Neural cell (in vitro differentiated cells): ENCODE data around the gene ARMC9. TPM values are rescaled to one million over a fixed set of nuclear protein-coding genes. Genes with fewer than 3 reads are reported as not detected.

Experiments
- H2AFZ ChIP-seq: fragments of 200-600, 300-800 bp; sonication (generic), shearing (Covaris generic); 2 replicates; pipeline ENCODE4 v1.6.0; 2014; ENCODE audit warnings: low read depth, mild to moderate bottlenecking, antibody characterized with exemption, low read length, moderate library complexity
- H3F3A ChIP-seq: fragments of 200-600 bp; shearing (Covaris generic); 2 replicates; pipeline ENCODE4 v1.6.1; 2016; ENCODE audit warnings: mild to moderate bottlenecking, moderate library complexity, mixed read lengths, antibody characterized with exemption, low read length; ENCODE audit not compliant: insufficient read depth, poor library complexity, severe bottlenecking
- H3K27ac ChIP-seq: fragments of 200-600, 300-800 bp; sonication (generic), shearing (Covaris generic); 2 replicates; pipeline ENCODE4 v1.5.1; 2014; ENCODE audit warnings: mild to moderate bottlenecking, low read length, moderate library complexity
- H3K27me3 ChIP-seq: fragments of 300-800, 200-600 bp; sonication (generic), shearing (Covaris generic); 2 replicates; pipeline ENCODE4 v1.6.0; 2014; ENCODE audit warnings: mild to moderate bottlenecking, low read depth, low read length, moderate library complexity; ENCODE audit not compliant: insufficient read depth
- H3K36me3 ChIP-seq: fragments of 300-800, 200-600 bp; sonication (generic), shearing (Covaris generic); 2 replicates; pipeline ENCODE4 v1.5.1; 2014; ENCODE audit warnings: mild to moderate bottlenecking, antibody characterized with exemption, low read length, moderate library complexity; ENCODE audit not compliant: insufficient read depth
- H3K4me2 ChIP-seq: fragments of 300-800, 200-600 bp; sonication (generic), shearing (Covaris generic); 2 replicates; pipeline ENCODE4 v1.6.0; 2014; ENCODE audit warnings: mild to moderate bottlenecking, low read length
- H3K4me3 ChIP-seq: fragments of 300-800, 200-600 bp; sonication (generic), shearing (Covaris generic); 2 replicates; pipeline ENCODE4 v1.5.1; 2014; ENCODE audit warnings: mild to moderate bottlenecking, low read length, moderate library complexity
- H3K79me2 ChIP-seq: fragments of 200-600 bp; shearing (Covaris generic); replicated peaks from 2 replicates; pipeline ENCODE4 v1.6.0; 2014; ENCODE audit warnings: mild to moderate bottlenecking, low read length, moderate library complexity; ENCODE audit not compliant: insufficient read depth
- H3K9ac ChIP-seq: fragments of 300-800, 200-600 bp; sonication (generic), shearing (Covaris generic); 2 replicates; pipeline ENCODE4 v1.6.1; 2016; ENCODE audit warnings: mild to moderate bottlenecking, low read length, mixed read lengths
- H3K9me2 ChIP-seq: fragments of 200-600 bp; shearing (Covaris generic); 2 replicates; pipeline ENCODE4 v1.6.1; 2016; ENCODE audit warnings: mild to moderate bottlenecking, low read length, mixed read lengths; ENCODE audit not compliant: insufficient read depth
- H3K9me3 ChIP-seq: fragments of 200-600, 300-800 bp; sonication (generic), shearing (Covaris generic); 2 replicates; pipeline ENCODE4 v1.6.1; 2016; ENCODE audit warnings: mild to moderate bottlenecking, mixed run types, low read length, moderate library complexity, mixed read lengths
- H4K20me1 ChIP-seq: fragments of 200-600 bp; shearing (Covaris generic); 2 replicates; pipeline ENCODE4 v1.6.1; 2016; ENCODE audit warnings: mild to moderate bottlenecking, mixed run types; ENCODE audit not compliant: insufficient read depth
- EP300 ChIP-seq: fragments of 450-650 bp; conservative IDR thresholded peaks from 2 replicates; pipeline ENCODE4 v1.6.1; 2014; ENCODE audit warnings: antibody characterized with exemption, mild to moderate bottlenecking, moderate library complexity; ENCODE audit not compliant: poor library complexity, severe bottlenecking
- EZH2 ChIP-seq: fragments of 200-600, 300-800 bp; shearing (Covaris generic), sonication (generic); IDR thresholded peaks from 2 replicates; pipeline ENCODE4 v1.6.1; 2014; ENCODE audit warnings: antibody characterized with exemption, low read length, borderline replicate concordance, mild to moderate bottlenecking; ENCODE audit not compliant: insufficient read depth, poor library complexity, severe bottlenecking
- MXI1 ChIP-seq: fragments of 450-650 bp; conservative IDR thresholded peaks from 2 replicates; pipeline ENCODE4 v1.6.1; 2014; ENCODE audit warnings: antibody characterized with exemption, mild to moderate bottlenecking; ENCODE audit not compliant: poor library complexity, severe bottlenecking
- POLR2AphosphoS5 ChIP-seq: IDR thresholded peaks from 2 replicates; pipeline ENCODE4 v1.6.1; 2012
- RAD21 ChIP-seq: fragments of 450-650 bp; conservative IDR thresholded peaks from 2 replicates; pipeline ENCODE4 v1.6.1; 2014; ENCODE audit warnings: antibody characterized with exemption, mild to moderate bottlenecking, moderate library complexity
- SMC3 ChIP-seq: fragments of 450-650 bp; conservative IDR thresholded peaks from 2 replicates; pipeline ENCODE4 v1.6.1; 2014; ENCODE audit warnings: antibody characterized with exemption, mild to moderate bottlenecking, moderate library complexity; ENCODE audit not compliant: poor library complexity
- TAF1 ChIP-seq: IDR thresholded peaks from 2 replicates; pipeline ENCODE4 v1.6.1; 2012; ENCODE audit warnings: low read depth
- polyA plus RNA-seq: library from polyadenylated mRNA; depleted of rRNA; stranded (reverse); fragments of >200 nt; gene quantifications from 2 replicates; pipeline ENCODE4 v1.2.3, GENCODE V29; 2014
- TF ChIP-seq, protein P1 (sequence below): fragments of 450-650 bp; IDR thresholded peaks from 2 replicates; pipeline ENCODE4 v1.5.1; 2014; ENCODE audit warnings: antibody characterized with exemption, mild to moderate bottlenecking, moderate library complexity; ENCODE audit not compliant: poor library complexity, severe bottlenecking
- TF ChIP-seq, protein P2 (sequence below): IDR thresholded peaks from 2 replicates; pipeline ENCODE4 v1.6.1; 2012; ENCODE audit warnings: borderline replicate concordance

ARMC9 gene
- polyA plus RNA-seq, 1 donor from 2014 or later = 13.9 TPM

DNA sequence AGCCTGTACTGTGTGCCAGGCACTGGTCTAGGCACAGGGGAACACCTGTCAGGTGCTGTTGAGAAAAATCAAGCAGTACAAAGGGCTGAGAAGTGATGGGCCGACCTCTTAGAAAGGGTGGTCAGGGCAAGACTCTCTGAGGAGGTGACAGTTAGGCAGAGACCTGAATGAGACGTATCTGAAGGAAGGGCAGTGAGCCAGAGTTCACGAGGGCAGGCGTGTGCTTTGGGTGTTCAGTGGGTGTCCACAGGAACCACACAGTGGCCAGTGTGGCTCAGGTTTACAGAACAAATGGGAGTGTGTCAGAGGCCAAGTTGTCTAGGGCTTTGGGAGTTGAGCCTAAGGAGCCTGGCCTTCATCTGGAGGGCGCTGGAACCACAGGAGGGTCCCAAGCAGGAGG, 6.2 kb downstream of the ARMC9 start:
- no peak overlapping the region for H3K27ac ChIP-seq
- H3K79me2 ChIP-seq = peaks cover 4% of the 10 kb centered on the region
- H3K9ac ChIP-seq = no peak overlapping the region
- H3K9me3 ChIP-seq = no peaks in the 10 kb centered on the region
- no peaks in the 10 kb centered on the region for H4K20me1 ChIP-seq
- H3K36me3 ChIP-seq = no peaks in the 10 kb centered on the region
- no peaks in the 10 kb centered on the region for H3F3A ChIP-seq
- H3K4me2 ChIP-seq = no peak overlapping the region
- no peak overlapping the region for H2AFZ ChIP-seq
- TF ChIP-seq, protein P1, sequence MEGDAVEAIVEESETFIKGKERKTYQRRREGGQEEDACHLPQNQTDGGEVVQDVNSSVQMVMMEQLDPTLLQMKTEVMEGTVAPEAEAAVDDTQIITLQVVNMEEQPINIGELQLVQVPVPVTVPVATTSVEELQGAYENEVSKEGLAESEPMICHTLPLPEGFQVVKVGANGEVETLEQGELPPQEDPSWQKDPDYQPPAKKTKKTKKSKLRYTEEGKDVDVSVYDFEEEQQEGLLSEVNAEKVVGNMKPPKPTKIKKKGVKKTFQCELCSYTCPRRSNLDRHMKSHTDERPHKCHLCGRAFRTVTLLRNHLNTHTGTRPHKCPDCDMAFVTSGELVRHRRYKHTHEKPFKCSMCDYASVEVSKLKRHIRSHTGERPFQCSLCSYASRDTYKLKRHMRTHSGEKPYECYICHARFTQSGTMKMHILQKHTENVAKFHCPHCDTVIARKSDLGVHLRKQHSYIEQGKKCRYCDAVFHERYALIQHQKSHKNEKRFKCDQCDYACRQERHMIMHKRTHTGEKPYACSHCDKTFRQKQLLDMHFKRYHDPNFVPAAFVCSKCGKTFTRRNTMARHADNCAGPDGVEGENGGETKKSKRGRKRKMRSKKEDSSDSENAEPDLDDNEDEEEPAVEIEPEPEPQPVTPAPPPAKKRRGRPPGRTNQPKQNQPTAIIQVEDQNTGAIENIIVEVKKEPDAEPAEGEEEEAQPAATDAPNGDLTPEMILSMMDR = no peak
- TF ChIP-seq EP300 (no peak), MXI1 (no peak), RAD21 (no peak), EZH2 (no peak), SMC3 (no peak), TAF1 (no peak), POLR2AphosphoS5 (no peak)
- TF ChIP-seq, protein P2, sequence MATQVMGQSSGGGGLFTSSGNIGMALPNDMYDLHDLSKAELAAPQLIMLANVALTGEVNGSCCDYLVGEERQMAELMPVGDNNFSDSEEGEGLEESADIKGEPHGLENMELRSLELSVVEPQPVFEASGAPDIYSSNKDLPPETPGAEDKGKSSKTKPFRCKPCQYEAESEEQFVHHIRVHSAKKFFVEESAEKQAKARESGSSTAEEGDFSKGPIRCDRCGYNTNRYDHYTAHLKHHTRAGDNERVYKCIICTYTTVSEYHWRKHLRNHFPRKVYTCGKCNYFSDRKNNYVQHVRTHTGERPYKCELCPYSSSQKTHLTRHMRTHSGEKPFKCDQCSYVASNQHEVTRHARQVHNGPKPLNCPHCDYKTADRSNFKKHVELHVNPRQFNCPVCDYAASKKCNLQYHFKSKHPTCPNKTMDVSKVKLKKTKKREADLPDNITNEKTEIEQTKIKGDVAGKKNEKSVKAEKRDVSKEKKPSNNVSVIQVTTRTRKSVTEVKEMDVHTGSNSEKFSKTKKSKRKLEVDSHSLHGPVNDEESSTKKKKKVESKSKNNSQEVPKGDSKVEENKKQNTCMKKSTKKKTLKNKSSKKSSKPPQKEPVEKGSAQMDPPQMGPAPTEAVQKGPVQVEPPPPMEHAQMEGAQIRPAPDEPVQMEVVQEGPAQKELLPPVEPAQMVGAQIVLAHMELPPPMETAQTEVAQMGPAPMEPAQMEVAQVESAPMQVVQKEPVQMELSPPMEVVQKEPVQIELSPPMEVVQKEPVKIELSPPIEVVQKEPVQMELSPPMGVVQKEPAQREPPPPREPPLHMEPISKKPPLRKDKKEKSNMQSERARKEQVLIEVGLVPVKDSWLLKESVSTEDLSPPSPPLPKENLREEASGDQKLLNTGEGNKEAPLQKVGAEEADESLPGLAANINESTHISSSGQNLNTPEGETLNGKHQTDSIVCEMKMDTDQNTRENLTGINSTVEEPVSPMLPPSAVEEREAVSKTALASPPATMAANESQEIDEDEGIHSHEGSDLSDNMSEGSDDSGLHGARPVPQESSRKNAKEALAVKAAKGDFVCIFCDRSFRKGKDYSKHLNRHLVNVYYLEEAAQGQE = no peak
- no peaks in the 10 kb centered on the region for H3K27me3 ChIP-seq
- H3K4me3 ChIP-seq = no peak overlapping the region
- no peaks in the 10 kb centered on the region for H3K9me2 ChIP-seq

DNA sequence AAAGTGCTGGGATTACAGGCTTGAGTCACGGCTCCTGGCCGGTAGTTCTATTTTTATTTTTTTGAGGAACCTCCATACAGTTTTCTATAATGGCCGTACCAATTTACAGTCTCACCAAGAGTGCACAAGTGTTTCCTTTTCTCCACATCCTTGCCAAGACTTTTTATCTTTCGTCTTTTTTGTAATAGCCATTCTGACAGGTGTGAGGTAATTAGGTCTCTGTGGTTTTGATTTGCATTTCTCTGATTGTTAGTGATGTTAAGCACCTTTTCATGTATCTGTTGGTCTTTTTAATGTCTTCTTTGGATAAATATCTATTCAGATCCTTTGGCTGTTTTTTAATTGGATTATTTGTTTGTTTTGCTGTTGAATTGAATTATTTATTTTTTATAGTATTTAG, 9.3 kb downstream of the ARMC9 start:
- no peaks in the 10 kb centered on the region for H3K9me2 ChIP-seq
- no peak overlapping the region for H3K4me3 ChIP-seq
- H3K27ac ChIP-seq = no peak overlapping the region
- no peak overlapping the region for H3K4me2 ChIP-seq
- no peak overlapping the region for H2AFZ ChIP-seq
- no peaks in the 10 kb centered on the region for H3K27me3 ChIP-seq
- no peaks in the 10 kb centered on the region for H4K20me1 ChIP-seq
- H3K9me3 ChIP-seq = no peaks in the 10 kb centered on the region
- H3K9ac ChIP-seq = no peak overlapping the region
- H3K36me3 ChIP-seq = no peaks in the 10 kb centered on the region
- no peaks in the 10 kb centered on the region for H3F3A ChIP-seq
- TF ChIP-seq POLR2AphosphoS5 (no peak), TAF1 (no peak), SMC3 (no peak), MXI1 (no peak), EZH2 (no peak), RAD21 (no peak), EP300 (no peak)
- TF ChIP-seq, protein P1 = no peak
- TF ChIP-seq, protein P2 = no peak
- no peaks in the 10 kb centered on the region for H3K79me2 ChIP-seq
